HG02981 (cell line): Measurements from ENCODE around the gene CCBE1.
"Not testable (repeated sequence)": the region's sequence is repeated elsewhere in the genome, so short reads cannot be mapped to it uniquely, and the experiment has no call there.

ENCODE experiments used
- ATAC-seq: cut with Tn5 transposase; IDR thresholded peaks from one replicate; pipeline ENCODE4 v1.9.1; 2021; ENCODE audit warnings: mild to moderate bottlenecking, moderate library complexity; ENCODE audit not compliant: unreplicated experiment

Gene CCBE1

GRCh38 chr18:59685501-59685900, 11.7 kb downstream of the CCBE1 start:
- ATAC-seq = no peak

GRCh38 chr18:59684777-59685176, 12.4 kb downstream of the CCBE1 start:
- no peak for ATAC-seq

GRCh38 chr18:59681521-59682004, 15.7 kb downstream of the CCBE1 start:
- no peak for ATAC-seq

- ATAC-seq = no peak
Observed at GRCh38 chr18:59681051-59681450, 16.2 kb downstream of the CCBE1 start.

GRCh38 chr18:59675346-59675745, 21.9 kb downstream of the CCBE1 start:
- ATAC-seq = no peak

GRCh38 chr18:59674903-59675270, 22.3 kb downstream of the CCBE1 start:
- no peak for ATAC-seq

- no peak for ATAC-seq
Observed at GRCh38 chr18:59674186-59674902, 22.9 kb downstream of the CCBE1 start.

- no peak for ATAC-seq
Observed at GRCh38 chr18:59672235-59672711, 24.9 kb downstream of the CCBE1 start.

GRCh38 chr18:59671551-59671950, 25.7 kb downstream of the CCBE1 start:
- no peak for ATAC-seq

- ATAC-seq = no peak
Observed at GRCh38 chr18:59669872-59670657, 27.2 kb downstream of the CCBE1 start.

- no peak for ATAC-seq
Observed at GRCh38 chr18:59667488-59667887, 29.7 kb downstream of the CCBE1 start.

GRCh38 chr18:59666007-59666402, 31.2 kb downstream of the CCBE1 start:
- not testable (repeated sequence) for ATAC-seq

- ATAC-seq = no peak
Observed at GRCh38 chr18:59665057-59666006, 31.9 kb downstream of the CCBE1 start.

- ATAC-seq = no peak
Observed at GRCh38 chr18:59664329-59664728, 32.9 kb downstream of the CCBE1 start.

- ATAC-seq = no peak
Observed at GRCh38 chr18:59663096-59663495, 34.1 kb downstream of the CCBE1 start.

- ATAC-seq = no peak
Observed at GRCh38 chr18:59661891-59662701, 35.1 kb downstream of the CCBE1 start.

GRCh38 chr18:59660786-59661743, 36.2 kb downstream of the CCBE1 start:
- ATAC-seq = no peak

- no peak for ATAC-seq
Observed at GRCh38 chr18:59660366-59660765, 36.9 kb downstream of the CCBE1 start.
